Tibial artery (tissue), 4 donors: Measurements from ENCODE around the gene RAB5B.

Source experiments
- DNase-seq, 2 donors: peaks; one replicate each; pipeline ENCODE4 v3.0.0-alpha.2; 2019
- H3K27ac ChIP-seq, 2 donors: fragments of 200-600 bp; sonication (generic) in 1 of 2; 1 replicate in 1 of 2; 2 replicates in 1 of 2; pipeline ENCODE4 v1.5.1; 2018 to 2019; ENCODE audit warnings: mild to moderate bottlenecking in 1 of 2
- H3K27me3 ChIP-seq, 2 donors: fragments of 200-600 bp; sonication (generic) in 1 of 2; one replicate each; pipeline versions ENCODE4 v1.5.1 to v1.6.0; 2016 to 2019
- H3K36me3 ChIP-seq, 3 donors: fragments of 200-600 bp; sonication (generic) in 2 of 3; one replicate each; pipeline ENCODE4 v1.5.1; 2016 to 2019; ENCODE audit warnings: mild to moderate bottlenecking in 2 of 3
- H3K4me1 ChIP-seq, 4 donors: fragments of 200-600 bp; sonication (generic) in 2 of 4; 1 replicate in 3 of 4; 2 replicates in 1 of 4; pipeline ENCODE4 v1.5.1; 2016 to 2019
- H3K4me3 ChIP-seq, 2 donors: fragments of 200-600 bp; sonication (generic) in 1 of 2; 1 replicate in 1 of 2; 2 replicates in 1 of 2; pipeline ENCODE4 v1.5.1; 2018 to 2019; ENCODE audit warnings: mild to moderate bottlenecking in 2 of 2
- H3K9me3 ChIP-seq, 3 donors: fragments of 200-600 bp; sonication (generic) in 1 of 3; one replicate each; pipeline ENCODE4 v1.5.1; 2016 to 2019
- CTCF ChIP-seq, 2 experiments: fragments of 200-600 bp in 1 of 2; fragments of 450-650 bp in 1 of 2; IDR thresholded peaks; one replicate each; pipeline ENCODE4 v1.5.1; 2017 to 2019; ENCODE audit warnings: antibody characterized with exemption in 2 of 2, mild to moderate bottlenecking in 1 of 2, moderate library complexity in 1 of 2
- intact Hi-C: fragments of 100-400 bp; cut with DNase I; formaldehyde crosslinking; loops from one replicate; pipeline ENCODE4 v1.15.0; 2023; ENCODE audit warnings: low total_unique reads

RAB5B gene

GRCh38 chr12:55991110-55991509 is 17.2 kb downstream of the RAB5B start:
- no peak overlapping the region for H3K4me3 ChIP-seq
- H3K27me3 ChIP-seq, result no peaks in the 10 kb centered on the region
- no peak overlapping the region for H3K27ac ChIP-seq
- no peaks in the 10 kb centered on the region for H3K4me1 ChIP-seq
- no peak for TF ChIP-seq CTCF (IDR thresholded peaks at IDR 0.05)
- peaks cover 70 to 91% (median 89%) of the 10 kb centered on the region in 3 donors for H3K36me3 ChIP-seq
- intact Hi-C loops, result loop anchor here (5.0 to 10.0 kb wide), 2 partner anchors 36 to 114 kb away; partner anchors contain the start of gene PA2G4
- H3K9me3 ChIP-seq, result no peaks in the 10 kb centered on the region
- DNase-seq, result no peak

DNA sequence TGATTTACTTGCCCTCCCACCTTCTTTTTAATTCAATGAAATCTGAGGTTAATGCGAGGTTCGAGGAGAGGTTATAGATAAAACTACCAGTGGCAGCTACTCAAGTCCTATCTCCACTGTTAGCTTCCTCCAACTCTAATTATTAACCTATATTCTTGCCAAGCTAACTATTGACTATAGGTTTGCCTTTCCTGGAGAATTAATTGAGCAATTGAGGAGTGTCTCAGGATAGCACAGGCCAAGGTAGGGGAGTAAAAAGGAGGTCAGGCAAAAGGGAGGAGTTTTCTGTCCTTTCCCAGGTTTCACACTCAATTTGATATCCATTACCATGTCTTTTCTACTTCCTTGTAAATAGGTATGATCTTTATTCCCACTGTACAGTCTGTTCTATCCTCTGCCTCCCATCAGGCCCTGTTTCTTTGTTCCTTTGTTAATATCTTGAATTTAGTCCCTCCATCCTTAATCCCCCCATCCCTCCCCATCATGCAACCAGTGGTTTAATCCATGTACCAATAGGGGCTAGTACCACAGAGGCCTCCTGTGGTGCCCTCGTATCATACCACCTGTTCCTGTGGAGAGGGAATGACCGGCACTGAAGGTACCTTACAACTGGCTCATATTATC is 19.5 kb downstream of the RAB5B start:
- Histone ChIP-seq H3K4me3 (no peak overlapping the region), H3K27ac (no peak overlapping the region), H3K36me3 (peaks cover 50 to 69% (median 67%) of the 10 kb centered on the region in 3 donors), H3K9me3 (no peaks in the 10 kb centered on the region), H3K27me3 (no peaks in the 10 kb centered on the region), H3K4me1 (peaks cover 0 to 12% (median 9%) of the 10 kb centered on the region in 4 donors)
- DNase-seq, result no peak
- TF ChIP-seq CTCF (IDR thresholded peaks at IDR 0.05), result no peak
- intact Hi-C loops, result loop anchor here (5.0 to 10.0 kb wide), 2 partner anchors 34 to 111 kb away; partner anchors contain the start of gene PA2G4

GRCh38 chr12:55995366-55995765 is 21.5 kb downstream of the RAB5B start:
- intact Hi-C loops, result loop anchor here (5.0 to 10.0 kb wide), 2 partner anchors 47 to 109 kb away; partner anchors contain the start of genes PA2G4 and RPS26
- Histone ChIP-seq H3K4me1 (peaks cover 0 to 14% (median 9%) of the 10 kb centered on the region in 4 donors), H3K4me3 (no peak overlapping the region), H3K9me3 (no peaks in the 10 kb centered on the region), H3K27ac (no peak overlapping the region), H3K36me3 (peaks cover 34 to 60% (median 51%) of the 10 kb centered on the region in 3 donors), H3K27me3 (no peaks in the 10 kb centered on the region)
- TF ChIP-seq CTCF (IDR thresholded peaks at IDR 0.05), result no peak
- DNase-seq, result no peak

DNA sequence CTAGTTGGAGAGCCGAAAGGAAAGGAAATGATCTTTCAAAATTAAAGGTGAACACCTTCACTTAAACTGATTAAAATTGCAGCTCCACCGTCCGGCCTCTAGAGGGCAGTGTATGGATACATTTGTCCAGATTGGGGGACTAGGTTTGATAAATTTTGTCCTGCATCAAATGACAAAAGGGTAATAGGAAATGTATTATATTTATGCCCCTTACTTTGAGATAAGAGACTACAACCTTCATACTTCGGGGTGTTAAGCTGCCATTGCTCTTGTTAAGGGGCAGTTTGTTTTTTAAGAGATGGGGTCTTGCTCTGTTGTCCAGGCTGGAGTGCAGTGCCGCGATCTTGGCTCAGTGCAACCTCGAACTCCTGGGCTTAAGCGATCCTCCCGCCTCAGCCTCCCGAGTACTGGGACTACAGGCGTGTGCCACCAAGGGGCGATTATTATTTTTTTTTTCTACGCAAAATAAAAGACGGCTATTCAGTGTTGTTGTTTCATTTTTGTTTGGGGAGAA is 22.4 kb downstream of the RAB5B start:
- intact Hi-C loops, result loop anchor here (5.0 to 10.0 kb wide), 2 partner anchors 46 to 109 kb away; partner anchors contain the start of genes PA2G4 and RPS26
- Histone ChIP-seq H3K4me3 (peak overlapping the region; percentile 60 to 63), H3K27me3 (no peaks in the 10 kb centered on the region), H3K27ac (peak overlapping the region; percentile 74 to 80), H3K4me1 (peaks cover 0 to 14% (median 9%) of the 10 kb centered on the region in 4 donors), H3K9me3 (no peaks in the 10 kb centered on the region), H3K36me3 (peaks cover 25 to 55% (median 43%) of the 10 kb centered on the region in 3 donors)
- peak in 1 of 2 donors; percentile 65 for DNase-seq
- peak; percentile 72 to 86 for TF ChIP-seq CTCF (IDR thresholded peaks at IDR 0.05)

GRCh38 chr12:55996715-55997534 is 23.0 kb downstream of the RAB5B start, which contains the start of gene SUOX:
Gene SUOX (plus strand): TSS chr12:55997276. CDS start chr12:56002222, 4,946 bp downstream.
- intact Hi-C loops, result loop anchor here (5.0 to 10.0 kb wide), 2 partner anchors 45 to 108 kb away; partner anchors contain the start of genes PA2G4 and RPS26
- peaks cover 18 to 50% (median 36%) of the 10 kb centered on the region in 3 donors for H3K36me3 ChIP-seq
- H3K27ac ChIP-seq, result peak within 1 kb of the TSS; percentile 74 to 80
- peaks cover 0 to 14% (median 9%) of the 10 kb centered on the region in 4 donors for H3K4me1 ChIP-seq
- no peaks in the 10 kb centered on the region for H3K27me3 ChIP-seq
- peak within 1 kb of the TSS; percentile 60 to 63 for H3K4me3 ChIP-seq
- TF ChIP-seq CTCF (IDR thresholded peaks at IDR 0.05), result no peak
- H3K9me3 ChIP-seq, result no peaks in the 10 kb centered on the region
- peak; percentile 99 for DNase-seq
